GM21423 (cell line): ENCODE measurements around the gene PAF1.

ENCODE experiments used
- ATAC-seq: cut with Tn5 transposase; IDR thresholded peaks from one replicate; pipeline ENCODE4 v1.9.1; 2021; ENCODE audit warnings: mild to moderate bottlenecking, moderate library complexity; ENCODE audit not compliant: unreplicated experiment

The PAF1 gene

DNA sequence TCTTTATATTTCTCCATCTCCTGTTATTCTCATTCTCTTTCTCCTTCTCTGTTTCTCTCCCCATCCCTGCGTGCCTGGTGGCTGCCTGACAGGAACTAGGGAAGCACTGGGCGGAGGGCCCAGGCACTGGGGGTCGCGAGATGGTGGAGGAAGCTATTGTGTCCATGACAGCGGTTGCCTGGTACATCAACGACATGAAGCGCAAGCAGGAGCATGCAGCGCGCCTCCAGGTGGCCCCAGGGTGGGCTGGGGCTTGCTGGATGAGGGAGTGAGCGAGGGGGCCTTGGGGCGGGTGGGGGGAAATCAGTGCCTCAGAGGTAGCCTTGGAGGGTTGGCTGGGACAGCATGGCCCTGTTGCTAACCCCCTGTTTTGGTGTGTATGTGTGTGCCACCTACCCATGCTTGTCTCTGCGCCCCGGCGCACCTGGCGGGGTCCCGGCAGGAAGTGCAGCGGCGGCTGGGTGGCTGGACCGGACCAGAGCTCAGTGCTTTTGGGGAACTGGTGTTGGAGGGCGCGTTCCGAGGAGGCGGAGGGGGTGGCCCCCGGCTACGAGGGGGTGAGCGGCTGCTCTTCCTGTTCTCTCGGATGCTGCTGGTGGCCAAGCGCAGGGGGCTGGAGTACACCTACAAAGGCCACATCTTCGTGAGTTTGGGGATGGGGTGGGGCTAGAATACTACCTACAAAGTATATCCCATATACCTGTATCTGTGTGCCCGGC lies 26.7 kb upstream of the PAF1 start:
- ATAC-seq: no peak

- ATAC-seq: no peak
Measured at GRCh38 chr19:39416152-39417120, 25.5 kb upstream of the PAF1 start.

GRCh38 chr19:39415111-39416046 lies 24.5 kb upstream of the PAF1 start:
- no peak for ATAC-seq

- no peak for ATAC-seq
Measured at GRCh38 chr19:39413911-39414608, 23.2 kb upstream of the PAF1 start.

DNA sequence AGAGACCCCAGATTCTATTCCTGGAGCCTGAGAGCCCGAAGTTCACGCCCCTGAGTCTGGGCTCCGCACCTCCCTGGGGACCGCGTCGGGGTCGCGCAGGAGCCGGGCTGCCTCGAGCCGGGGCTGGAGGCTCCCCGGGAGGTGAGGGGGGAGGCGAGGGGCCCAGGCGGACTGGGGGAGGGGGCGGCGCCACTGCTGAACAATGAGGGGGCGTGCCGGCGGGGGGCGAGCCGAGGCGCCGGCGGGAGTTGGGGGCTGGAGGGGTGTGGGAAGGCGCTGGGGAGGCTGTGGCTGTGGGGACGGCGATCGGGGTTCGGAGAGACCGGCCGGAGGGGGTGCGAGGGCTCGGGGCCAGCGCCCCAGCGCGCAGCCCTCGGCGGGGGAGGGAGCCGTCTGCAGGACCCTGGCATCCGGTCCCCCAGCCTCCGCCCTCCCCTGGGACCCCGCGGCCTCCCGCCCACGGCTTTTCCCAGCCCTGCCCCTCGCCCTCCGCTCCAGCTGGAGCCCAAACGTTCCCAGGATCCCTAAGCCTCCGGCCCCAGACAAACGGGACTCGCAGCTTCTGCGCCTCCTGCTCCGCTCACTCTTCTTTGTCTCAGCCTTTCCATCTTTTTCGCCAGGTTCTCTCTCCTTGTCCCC lies 22.5 kb upstream of the PAF1 start:
- ATAC-seq: no peak

- ATAC-seq: no peak
Measured at GRCh38 chr19:39412867-39413271, 22.0 kb upstream of the PAF1 start.

GRCh38 chr19:39412100-39412866 lies 21.4 kb upstream of the PAF1 start, which contains the start of gene PLEKHG2:
Gene PLEKHG2, plus strand, starts transcription at chr19:39412669. Its CDS starts 1,418 bp downstream, at chr19:39414087.
- ATAC-seq: peak; percentile 47

- peak; percentile 22 for ATAC-seq
Measured at GRCh38 chr19:39411832-39412099, 20.9 kb upstream of the PAF1 start.

GRCh38 chr19:39411081-39411831 lies 20.4 kb upstream of the PAF1 start:
- no peak for ATAC-seq

- no peak for ATAC-seq
Measured at GRCh38 chr19:39410831-39411080, 19.9 kb upstream of the PAF1 start.

GRCh38 chr19:39410017-39410830 lies 19.3 kb upstream of the PAF1 start:
- peak; percentile 19 for ATAC-seq

GRCh38 chr19:39409208-39410016 lies 18.5 kb upstream of the PAF1 start:
- no peak for ATAC-seq

GRCh38 chr19:39408392-39409207 lies 17.7 kb upstream of the PAF1 start:
- ATAC-seq: no peak

DNA sequence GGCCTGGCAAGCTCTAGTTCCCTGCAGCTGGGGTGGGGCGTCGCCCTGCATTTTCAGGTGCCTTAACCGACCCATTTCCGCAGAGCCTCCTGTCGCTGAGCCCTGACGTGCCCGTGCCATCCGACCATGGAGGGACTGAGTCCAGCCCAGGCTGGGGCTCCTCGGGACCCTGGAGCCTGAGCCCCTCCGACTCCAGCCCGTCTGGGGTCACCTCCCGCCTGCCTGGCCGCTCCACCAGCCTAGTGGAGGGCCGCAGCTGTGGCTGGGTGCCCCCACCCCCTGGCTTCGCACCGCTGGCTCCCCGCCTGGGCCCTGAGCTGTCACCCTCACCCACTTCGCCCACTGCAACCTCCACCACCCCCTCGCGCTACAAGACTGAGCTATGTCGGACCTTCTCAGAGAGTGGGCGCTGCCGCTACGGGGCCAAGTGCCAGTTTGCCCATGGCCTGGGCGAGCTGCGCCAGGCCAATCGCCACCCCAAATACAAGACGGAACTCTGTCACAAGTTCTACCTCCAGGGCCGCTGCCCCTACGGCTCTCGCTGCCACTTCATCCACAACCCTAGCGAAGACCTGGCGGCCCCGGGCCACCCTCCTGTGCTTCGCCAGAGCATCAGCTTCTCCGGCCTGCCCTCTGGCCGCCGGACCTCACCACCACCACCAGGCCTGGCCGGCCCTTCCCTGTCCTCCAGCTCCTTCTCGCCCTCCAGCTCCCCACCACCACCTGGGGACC lies 16.9 kb upstream of the PAF1 start:
- ATAC-seq: no peak

- ATAC-seq: no peak
Measured at GRCh38 chr19:39407410-39407659, 16.4 kb upstream of the PAF1 start.
